WI38 (cell line): Measurements from ENCODE around the gene GCN1.

ENCODE experiments used
- H3K4me3 ChIP-seq: 2 replicates; pipeline ENCODE4 v1.5.1; 2011; ENCODE audit warnings: low read depth, mild to moderate bottlenecking, control low read depth, low read length
- CTCF ChIP-seq: IDR thresholded peaks from 2 replicates; pipeline ENCODE4 v1.5.1; 2012; ENCODE audit warnings: low read depth, mild to moderate bottlenecking, control low read depth, low read length

Gene GCN1

GRCh38 chr12:120136093-120136770 is 58.3 kb downstream of the GCN1 start:
- no peak overlapping the region for H3K4me3 ChIP-seq
- TF ChIP-seq CTCF, result no peak

- no peak for TF ChIP-seq CTCF
- no peak overlapping the region for H3K4me3 ChIP-seq
Observed at GRCh38 chr12:120134307-120134980, 60.1 kb downstream of the GCN1 start.

GRCh38 chr12:120132863-120133385 is 61.6 kb downstream of the GCN1 start:
- no peak for TF ChIP-seq CTCF
- H3K4me3 ChIP-seq, result no peak overlapping the region

- no peak overlapping the region for H3K4me3 ChIP-seq
- no peak for TF ChIP-seq CTCF
Observed at GRCh38 chr12:120132054-120132836, 62.3 kb downstream of the GCN1 start.

- no peak for TF ChIP-seq CTCF
Observed at GRCh38 chr12:120131116-120131515, 63.4 kb downstream of the GCN1 start.

GRCh38 chr12:120130011-120130410 is 64.5 kb downstream of the GCN1 start:
- H3K4me3 ChIP-seq, result no peak overlapping the region
- TF ChIP-seq CTCF, result no peak

More at GRCh38 chr12:120131116-120131515, 63.4 kb downstream of the GCN1 start:
- H3K4me3 ChIP-seq, result no peak overlapping the region
